ENCODE results near the gene CCR2.
A peak's percentile ranks its signal among the peaks of the same experiment; 100 is the strongest.

The CCR2 gene

DNA sequence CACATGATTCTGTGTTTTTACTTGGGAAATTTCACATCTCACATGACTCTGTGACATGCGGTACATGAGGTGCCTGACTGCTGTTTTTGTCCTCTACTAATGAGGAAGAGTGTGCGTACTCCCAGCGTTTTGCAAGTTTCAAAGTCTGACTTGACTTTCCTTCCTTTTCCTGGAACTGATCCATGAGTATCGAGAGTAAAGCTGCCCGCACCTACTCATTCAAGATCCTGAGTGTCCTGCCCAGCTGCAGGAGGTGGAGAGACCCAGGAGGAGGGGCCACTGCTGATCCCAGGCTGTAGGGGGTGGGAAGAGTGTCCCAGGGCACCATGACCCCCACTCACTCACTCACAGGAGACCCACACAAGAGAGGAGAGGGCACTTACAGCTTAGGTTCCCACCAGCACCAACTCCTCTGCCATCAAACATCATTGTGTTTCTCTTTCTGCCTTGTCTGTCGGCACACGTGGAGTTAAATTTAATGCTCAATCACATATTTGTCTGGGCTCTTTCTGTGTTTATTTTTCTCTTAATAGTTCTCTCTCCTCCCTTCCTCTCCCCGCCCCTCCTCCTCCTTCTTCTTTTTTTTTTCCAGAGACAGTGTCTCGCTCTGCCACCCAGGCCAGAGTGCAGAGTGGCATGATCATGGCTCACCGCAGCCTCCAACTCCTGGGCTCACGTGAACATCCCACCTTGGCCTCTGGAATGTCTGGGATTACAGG lies 51.5 kb downstream of the CCR2 start:
- no peak for DNase-seq

DNA sequence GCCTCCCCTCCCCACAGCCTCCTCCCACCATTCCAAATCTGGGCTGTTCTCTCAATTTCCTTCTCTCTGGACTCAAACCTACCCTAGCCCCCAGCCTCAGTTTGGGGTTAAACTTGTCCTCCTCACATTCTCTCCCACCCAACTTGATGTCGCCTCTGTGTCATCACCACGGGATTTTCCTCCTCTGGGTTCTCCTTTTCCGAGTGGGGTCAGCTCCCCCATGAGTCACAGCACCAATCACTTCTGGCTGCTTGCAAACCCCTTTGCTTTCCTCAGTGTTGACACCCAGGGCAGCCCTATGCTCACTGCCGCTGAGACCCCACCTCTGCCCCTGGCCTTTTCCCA lies 52.5 kb downstream of the CCR2 start:
- DNase-seq: no peak

DNA sequence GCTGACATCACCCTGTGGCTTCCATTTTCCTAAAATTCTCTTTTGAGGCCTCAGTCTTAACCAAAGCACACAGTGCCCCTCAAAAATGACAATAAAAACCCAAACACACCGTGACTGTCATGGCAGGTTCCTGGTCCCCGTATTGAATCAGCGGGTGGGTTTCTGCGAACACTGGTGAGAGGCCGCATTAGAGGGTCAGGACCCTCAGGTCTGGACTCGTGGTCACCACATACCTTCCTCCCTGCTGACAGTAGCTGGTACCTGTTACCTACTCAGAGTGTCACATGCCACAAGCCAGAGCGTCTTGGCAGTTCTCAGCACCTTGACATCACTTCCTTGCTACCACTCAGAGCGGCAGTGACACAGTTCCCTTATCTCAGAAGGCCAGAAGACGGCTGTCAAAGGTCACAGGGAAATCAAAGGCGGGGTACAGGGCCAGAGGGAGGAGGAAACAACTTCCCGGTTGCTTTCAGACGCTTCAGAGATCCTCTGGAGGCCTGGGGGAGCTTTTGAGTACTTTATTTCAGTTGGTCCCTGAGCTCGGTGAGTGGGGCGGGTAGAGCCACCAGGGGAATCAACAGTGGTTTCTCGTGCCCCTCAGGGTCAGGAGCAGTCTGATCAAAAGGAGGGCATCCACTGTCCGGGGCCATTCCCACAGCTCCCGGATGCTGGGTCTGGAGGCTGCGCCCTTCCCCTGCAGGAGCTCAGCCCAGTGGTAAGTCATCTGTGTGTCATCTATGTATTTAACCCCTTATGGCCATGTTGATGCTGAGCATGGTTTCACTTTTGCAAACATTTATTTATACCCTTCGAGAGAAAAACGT lies 53.1 kb downstream of the CCR2 start, which contains the start of the genes CCR5AS and CCRL2:
CCR5AS (minus strand) TSS at position 279 of the 824 bp plus-strand sequence.
CCRL2 (plus strand) TSS at position 472 of the 824 bp plus-strand sequence. CDS start 821 bp downstream, outside the sequence.
- DNase-seq: peak; percentile 30

DNA sequence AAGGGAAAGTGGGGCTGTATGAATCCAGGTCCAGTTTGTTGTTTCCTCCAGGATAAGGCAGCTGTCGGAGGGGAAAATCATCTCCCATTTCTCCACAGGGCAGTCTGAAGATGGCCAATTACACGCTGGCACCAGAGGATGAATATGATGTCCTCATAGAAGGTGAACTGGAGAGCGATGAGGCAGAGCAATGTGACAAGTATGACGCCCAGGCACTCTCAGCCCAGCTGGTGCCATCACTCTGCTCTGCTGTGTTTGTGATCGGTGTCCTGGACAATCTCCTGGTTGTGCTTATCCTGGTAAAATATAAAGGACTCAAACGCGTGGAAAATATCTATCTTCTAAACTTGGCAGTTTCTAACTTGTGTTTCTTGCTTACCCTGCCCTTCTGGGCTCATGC lies 54.1 kb downstream of the CCR2 start:
- DNase-seq: no peak

DNA sequence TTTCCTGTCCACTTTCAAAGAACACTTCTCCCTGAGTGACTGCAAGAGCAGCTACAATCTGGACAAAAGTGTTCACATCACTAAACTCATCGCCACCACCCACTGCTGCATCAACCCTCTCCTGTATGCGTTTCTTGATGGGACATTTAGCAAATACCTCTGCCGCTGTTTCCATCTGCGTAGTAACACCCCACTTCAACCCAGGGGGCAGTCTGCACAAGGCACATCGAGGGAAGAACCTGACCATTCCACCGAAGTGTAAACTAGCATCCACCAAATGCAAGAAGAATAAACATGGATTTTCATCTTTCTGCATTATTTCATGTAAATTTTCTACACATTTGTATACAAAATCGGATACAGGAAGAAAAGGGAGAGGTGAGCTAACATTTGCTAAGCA lies 54.9 kb downstream of the CCR2 start:
- DNase-seq: no peak

DNA sequence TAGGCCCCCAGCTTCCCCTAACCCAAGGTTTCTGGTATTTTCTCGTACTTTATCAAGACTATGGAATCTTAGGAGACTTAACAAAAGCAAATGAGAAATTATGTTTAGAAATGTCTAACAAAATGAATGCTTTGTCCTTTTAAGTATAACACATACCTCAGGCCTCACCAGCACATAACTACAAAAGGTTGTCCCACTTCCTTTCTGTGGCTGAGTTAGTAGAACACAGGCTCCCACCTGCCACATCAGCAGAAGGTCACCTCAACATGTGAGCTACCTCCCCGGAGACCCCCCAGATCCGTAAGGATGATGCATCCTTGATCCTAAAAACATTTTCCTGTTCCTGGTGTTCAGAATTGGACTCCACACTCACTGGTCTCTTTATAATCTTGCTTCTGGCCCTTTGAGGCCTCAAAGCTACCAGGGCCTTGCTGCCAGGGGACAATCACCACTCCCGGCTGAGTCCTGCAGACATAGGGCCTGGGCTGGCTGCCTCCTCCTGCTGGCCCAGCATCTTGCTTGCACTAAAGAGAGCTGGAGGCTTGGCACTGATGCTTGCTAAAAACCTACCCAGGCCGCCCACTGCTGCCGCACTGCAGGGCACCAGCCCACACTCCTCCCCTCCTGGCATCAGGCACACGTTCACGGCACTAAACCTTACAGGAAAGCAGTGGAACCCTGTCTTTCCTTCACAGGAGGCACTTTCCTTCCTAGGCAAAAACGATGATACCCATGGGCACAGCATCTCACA lies 56.0 kb downstream of the CCR2 start:
- no peak for DNase-seq

All from fibroblast of skin of right biceps (primary cell).